Peyer's patch (tissue), 4 donors: Measurements from ENCODE around the gene SAMD13. TPM values are rescaled to one million over a fixed set of nuclear protein-coding genes. Genes with fewer than 3 reads are reported as not detected.

Experiments
- DNase-seq, 3 donors: peaks; one replicate each; pipeline ENCODE4 v3.0.0-alpha.2; 2017 to 2019
- H3K27ac ChIP-seq, 4 donors: fragments of 200-600 bp; sonication (generic); one replicate each; pipeline ENCODE4 v1.5.1; 2016 to 2019
- H3K27me3 ChIP-seq, 2 donors: fragments of 200-600 bp; sonication (generic); one replicate each; pipeline ENCODE4 v1.5.1; 2019
- H3K36me3 ChIP-seq, 3 donors: fragments of 200-600 bp; sonication (generic); one replicate each; pipeline ENCODE4 v1.5.1; 2016 to 2019
- H3K4me1 ChIP-seq, 4 donors: fragments of 200-600 bp; sonication (generic); one replicate each; pipeline ENCODE4 v1.5.1; 2016 to 2019
- H3K4me3 ChIP-seq, 4 donors: fragments of 200-600 bp; sonication (generic); 1 replicate in 3 of 4; 2 replicates in 1 of 4; pipeline ENCODE4 v1.5.1; 2016 to 2019; ENCODE audit warnings: mild to moderate bottlenecking in 1 of 4
- H3K9me3 ChIP-seq, 4 donors: fragments of 200-600 bp; sonication (generic); one replicate each; pipeline ENCODE4 v1.5.1; 2016 to 2019; ENCODE audit warnings: mild to moderate bottlenecking in 1 of 4
- CTCF ChIP-seq, 6 experiments: fragments of 450-650 bp in 4 of 6; fragments of 200-600 bp in 2 of 6; sonication (generic) in 1 of 6; IDR thresholded peaks; one replicate each; pipeline ENCODE4 v1.5.1; 2017 to 2019; ENCODE audit warnings: antibody characterized with exemption in 6 of 6, mild to moderate bottlenecking in 3 of 6, moderate library complexity in 1 of 6
- POLR2A ChIP-seq, 2 donors: fragments of 450-650 bp; IDR thresholded peaks; one replicate each; pipeline ENCODE4 v1.5.1; 2017; ENCODE audit warnings: antibody characterized with exemption in 2 of 2, mild to moderate bottlenecking in 2 of 2, moderate library complexity in 2 of 2
- total RNA-seq, 4 donors: library from RNA; depleted of rRNA; stranded (reverse); fragments of >200 nt; gene quantifications; one replicate each; pipeline ENCODE4 v1.1.0, GENCODE V29; 2016

Gene SAMD13
- total RNA-seq, 4 donors from 2014 or later = 1.1 to 3.5 (median 2.3) TPM

DNA sequence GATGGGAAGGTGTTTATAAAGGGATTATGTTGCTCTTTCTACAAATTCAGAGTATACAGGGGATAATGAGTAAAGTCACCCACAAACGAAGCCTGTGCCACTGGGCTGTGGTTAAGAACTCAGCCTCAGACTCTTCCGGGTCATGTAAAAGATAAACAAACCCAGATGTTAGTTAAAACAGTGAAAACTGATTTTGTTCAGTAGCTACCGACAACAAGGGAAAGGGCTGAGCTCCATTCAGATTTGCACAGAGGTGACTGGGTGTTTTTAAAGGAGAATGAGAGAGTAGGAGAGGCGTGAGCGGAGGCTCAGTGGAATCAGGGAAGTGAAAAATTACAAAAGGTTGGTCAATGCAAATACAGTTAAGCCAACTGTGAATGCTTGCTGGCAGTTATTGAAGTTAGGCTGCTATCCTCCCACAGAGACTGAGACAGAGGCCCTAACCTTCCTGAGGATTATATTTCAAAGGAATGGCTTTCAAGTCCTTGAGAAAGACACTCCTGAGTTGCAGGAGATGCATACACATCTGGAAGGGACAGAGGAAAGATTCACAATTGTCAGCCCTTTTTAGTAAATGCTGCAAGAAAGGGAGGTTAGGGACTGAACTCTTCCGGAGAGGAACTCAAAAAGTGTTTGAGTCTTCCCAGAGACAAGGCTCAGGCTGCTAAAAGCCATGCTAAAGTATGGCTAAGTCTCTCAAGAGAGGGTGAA is 29.9 kb upstream of the SAMD13 start:
- DNase-seq = peak in 1 of 3 donors; percentile 29
- no peak for TF ChIP-seq POLR2A (IDR thresholded peaks at IDR 0.05)
- TF ChIP-seq CTCF (IDR thresholded peaks at IDR 0.05) = no peak
- H3K4me3 ChIP-seq = no peak overlapping the region

DNA sequence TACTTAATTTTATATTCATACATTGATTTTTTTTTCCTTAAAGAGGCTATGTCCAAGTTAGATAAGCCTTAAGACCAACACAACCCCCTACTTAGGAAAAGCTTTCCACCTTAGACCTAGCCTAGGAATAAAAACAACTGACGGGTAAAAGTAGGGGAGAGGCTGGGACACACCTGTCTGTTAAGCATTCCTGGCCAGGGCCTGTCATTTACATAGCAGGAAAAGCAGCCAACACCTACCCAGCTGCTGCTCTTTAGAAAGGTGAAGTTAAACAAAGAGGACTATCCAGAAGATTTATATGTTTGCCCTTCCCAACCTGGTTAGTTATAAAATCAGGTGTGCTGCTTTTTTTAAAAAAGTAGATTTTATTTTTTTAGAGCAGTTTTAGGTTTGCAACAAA is 29.1 kb upstream of the SAMD13 start:
- H3K4me1 ChIP-seq = peaks cover 0 to 17% (median 0%) of the 10 kb centered on the region in 4 donors
- no peak overlapping the region for H3K4me3 ChIP-seq
- no peaks in the 10 kb centered on the region for H3K9me3 ChIP-seq
- peak overlapping the region in 3 of 4 donors; percentile 75 to 89 (median 79) for H3K27ac ChIP-seq
- DNase-seq = peak; percentile 28 to 84 (median 57)
- H3K36me3 ChIP-seq = no peaks in the 10 kb centered on the region
- no peaks in the 10 kb centered on the region for H3K27me3 ChIP-seq
- peak in 1 of 2 donors; percentile 38 for TF ChIP-seq POLR2A (IDR thresholded peaks at IDR 0.05)
- TF ChIP-seq CTCF (IDR thresholded peaks at IDR 0.05) = no peak

More for the DNA sequence above, 29.9 kb upstream of the SAMD13 start:
- Histone ChIP-seq H3K4me1 (peaks cover 0 to 22% (median 0%) of the 10 kb centered on the region in 4 donors), H3K9me3 (no peaks in the 10 kb centered on the region), H3K27me3 (no peaks in the 10 kb centered on the region), H3K36me3 (no peaks in the 10 kb centered on the region), H3K27ac (peak overlapping the region; percentile 57 to 89 (median 77))

- TF ChIP-seq POLR2A (IDR thresholded peaks at IDR 0.05) (no peak), CTCF (IDR thresholded peaks at IDR 0.05) (no peak)
- H3K4me1 ChIP-seq = no peaks in the 10 kb centered on the region
- H3K36me3 ChIP-seq = no peaks in the 10 kb centered on the region
- no peak overlapping the region for H3K27ac ChIP-seq
- no peak for DNase-seq
- H3K4me3 ChIP-seq = no peak overlapping the region
- no peaks in the 10 kb centered on the region for H3K9me3 ChIP-seq
- H3K27me3 ChIP-seq = no peaks in the 10 kb centered on the region
Measured at GRCh38 chr1:84277343-84278059, 24.0 kb upstream of the SAMD13 start.

GRCh38 chr1:84278905-84279304 is 22.6 kb upstream of the SAMD13 start:
- no peak overlapping the region for H3K4me3 ChIP-seq
- no peaks in the 10 kb centered on the region for H3K27me3 ChIP-seq
- no peak for DNase-seq
- TF ChIP-seq POLR2A (IDR thresholded peaks at IDR 0.05) (no peak), CTCF (IDR thresholded peaks at IDR 0.05) (no peak)
- no peaks in the 10 kb centered on the region for H3K4me1 ChIP-seq
- no peak overlapping the region for H3K27ac ChIP-seq
- no peaks in the 10 kb centered on the region for H3K9me3 ChIP-seq
- H3K36me3 ChIP-seq = no peaks in the 10 kb centered on the region

DNA sequence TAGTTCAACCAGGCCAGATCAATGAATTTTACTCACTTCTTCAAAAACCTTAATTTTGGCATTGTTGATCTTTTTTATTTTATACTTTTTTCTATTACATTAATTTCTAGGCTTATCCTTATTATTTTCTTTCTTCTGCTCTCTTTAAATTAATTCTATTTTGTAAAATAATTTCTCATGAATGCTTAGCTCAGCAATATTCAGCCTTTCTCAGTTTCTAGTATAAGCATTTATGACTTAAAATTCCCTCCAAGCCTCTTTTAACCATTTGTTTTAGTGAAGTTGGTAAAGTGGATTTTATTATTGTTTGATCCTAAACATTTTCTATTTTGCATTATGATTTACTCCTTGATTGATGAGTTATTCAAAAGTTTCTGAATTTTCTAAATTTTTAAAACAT is 20.6 kb upstream of the SAMD13 start:
- Histone ChIP-seq H3K9me3 (no peaks in the 10 kb centered on the region), H3K4me3 (no peak overlapping the region), H3K27me3 (no peaks in the 10 kb centered on the region), H3K4me1 (no peaks in the 10 kb centered on the region), H3K36me3 (no peaks in the 10 kb centered on the region), H3K27ac (no peak overlapping the region)
- no peak for DNase-seq
- TF ChIP-seq POLR2A (IDR thresholded peaks at IDR 0.05) (no peak), CTCF (IDR thresholded peaks at IDR 0.05) (no peak)
